HepG2 (cell line): ENCODE measurements around the gene CHST3. TPM values are rescaled to one million over a fixed set of nuclear protein-coding genes. Genes with fewer than 3 reads are reported as not detected.

ENCODE experiments used
- ATAC-seq: fragments of 200-7000 bp; cut with Tn5 transposase; 3 replicates; pipeline ENCODE4 v1.9.1; 2020; ENCODE audit warnings: mild to moderate bottlenecking, moderate library complexity
- BruUV-seq: library from RNA; stranded (reverse); fragments of 400-500 nt; replicated peaks from 2 replicates; lab custom pipeline; 2021; lab: Mats Ljungman, UMichigan
- CTCF ChIA-PET: fragments of 300-600 bp; formaldehyde crosslinking; extraction: SDS; loops from one replicate; lab custom pipeline; 2021; ENCODE audit warnings: low total read pairs, inconsistent platforms, low intra/inter-chr PET ratio; lab: Yijun Ruan, JAX
- POLR2A ChIA-PET: fragments of 350-600 bp; sonication (Branson Sonifier 250); formaldehyde crosslinking; loops from one replicate; lab custom pipeline; 2020; ENCODE audit warnings: antibody characterized with exemption, inconsistent platforms; lab: Yijun Ruan, JAX
- DNase-seq: peaks from one replicate; pipeline ENCODE4 v3.0.0-alpha.2; 2015; ENCODE audit warnings: low spot score
- FAIRE-seq: peaks from 3 replicates; lab custom pipeline; 2011; peaks lifted over from hg19 to GRCh38; lab: Jason Lieb, UNC
- H2AFZ ChIP-seq: one replicate; pipeline ENCODE4 v1.6.1; 2011; ENCODE audit warnings: low read length, inconsistent platforms
- H3K27ac ChIP-seq: fragments of 300-600 bp; 3 replicates; pipeline ENCODE4 v1.8.0; 2011; ENCODE audit warnings: mixed run types, mild to moderate bottlenecking, mixed read lengths, low read length, inconsistent platforms; ENCODE audit not compliant: insufficient read depth; ENCODE audit errors: extremely low read length
- H3K27me3 ChIP-seq, 2 experiments: fragments of 200-600 bp in 1 of 2; 2 replicates in 1 of 2; 3 replicates in 1 of 2; pipeline versions ENCODE4 v1.6.0 to v1.8.0; 2011; ENCODE audit warnings: low read length in 2 of 2, mild to moderate bottlenecking in 2 of 2, moderate library complexity in 2 of 2, inconsistent platforms in 1 of 2; ENCODE audit not compliant: insufficient read depth in 2 of 2, control insufficient read depth in 1 of 2
- H3K36me3 ChIP-seq, 2 experiments: fragments of 200-600 bp in 1 of 2; replicated peaks in 1 of 2; 2 replicates in 1 of 2; 3 replicates in 1 of 2; pipeline versions ENCODE4 v1.5.1 to v1.8.0; 2011; ENCODE audit warnings: low read length in 2 of 2, inconsistent platforms in 1 of 2; ENCODE audit not compliant: insufficient read depth in 2 of 2, control insufficient read depth in 1 of 2
- H3K4me1 ChIP-seq: 2 replicates; pipeline ENCODE4 v1.5.1; 2012; ENCODE audit warnings: low read length, inconsistent platforms; ENCODE audit not compliant: insufficient read depth
- H3K4me2 ChIP-seq: 2 replicates; pipeline ENCODE4 v1.6.0; 2011; ENCODE audit warnings: low read depth, low read length, inconsistent platforms
- H3K4me3 ChIP-seq, 3 experiments: fragments of 200-600 bp in 1 of 3; sonication (generic), shearing (Covaris generic) in 1 of 3; replicated peaks in 1 of 3; 2 replicates each; pipeline ENCODE4 v1.5.1; 2011 to 2016; ENCODE audit warnings: low read length in 3 of 3, inconsistent platforms in 2 of 3, low read depth in 2 of 3, mild to moderate bottlenecking in 2 of 3, control low read depth in 1 of 3, mixed read lengths in 1 of 3; ENCODE audit not compliant: insufficient read depth in 1 of 3
- H3K79me2 ChIP-seq: one replicate; pipeline ENCODE4 v1.6.1; 2011; ENCODE audit warnings: low read length, inconsistent platforms; ENCODE audit not compliant: insufficient read depth
- H3K9ac ChIP-seq: 2 replicates; pipeline ENCODE4 v1.6.0; 2011; ENCODE audit warnings: mild to moderate bottlenecking, low read depth, low read length, inconsistent platforms; ENCODE audit not compliant: insufficient read depth
- H3K9me3 ChIP-seq: 2 replicates; pipeline ENCODE4 v1.5.1; 2012; ENCODE audit warnings: mild to moderate bottlenecking, low read length
- H4K20me1 ChIP-seq: 2 replicates; pipeline ENCODE4 v1.6.0; 2011; ENCODE audit warnings: inconsistent platforms, mild to moderate bottlenecking, low read length, moderate library complexity; ENCODE audit not compliant: insufficient read depth
- ASH2L ChIP-seq: fragments of 300-600, 200-600 bp; sonication (generic); IDR thresholded peaks from 2 replicates; pipeline ENCODE4 v1.7.0; 2017; ENCODE audit warnings: low read depth, mild to moderate bottlenecking, moderate library complexity, mixed read lengths, low read length; ENCODE audit not compliant: insufficient read length
- POLR2AphosphoS2 ChIP-seq: IDR thresholded peaks from 2 replicates; pipeline ENCODE4 v1.6.1; 2011; ENCODE audit warnings: low read depth, low read length, improper control_type of control experiment
- PTBP1 ChIP-seq: fragments of 200-400 bp; formaldehyde crosslinking; IDR thresholded peaks from 2 replicates; pipeline ENCODE4 v1.6.1; 2018; ENCODE audit warnings: low read length, low read depth; ENCODE audit not compliant: poor library complexity, severe bottlenecking
- SAP130 ChIP-seq: IDR thresholded peaks from 2 replicates; pipeline ENCODE4 v1.6.1; 2016; ENCODE audit warnings: low read depth
- SP2 ChIP-seq: sonication (generic); formaldehyde crosslinking; IDR thresholded peaks from 2 replicates; pipeline ENCODE4 v1.5.1; 2020; ENCODE audit warnings: mild to moderate bottlenecking, missing genetic modification reagents
- SPEN ChIP-seq: sonication (generic); formaldehyde crosslinking; IDR thresholded peaks from 2 replicates; pipeline ENCODE4 v1.5.1; 2020; ENCODE audit warnings: low read depth, mild to moderate bottlenecking, missing genetic modification reagents
- ZNF136 ChIP-seq: sonication (generic); formaldehyde crosslinking; IDR thresholded peaks from 2 replicates; pipeline ENCODE4 v1.8.1; 2022; ENCODE audit warnings: low read depth, mild to moderate bottlenecking, moderate library complexity, missing genetic modification reagents
- ZNF44 ChIP-seq: sonication (generic); formaldehyde crosslinking; IDR thresholded peaks from 2 replicates; pipeline ENCODE4 v1.5.1; 2020; ENCODE audit warnings: mild to moderate bottlenecking, missing genetic modification reagents
- ZNF510 ChIP-seq: sonication (generic); formaldehyde crosslinking; IDR thresholded peaks from 2 replicates; pipeline ENCODE4 v1.4.0; 2020; ENCODE audit warnings: low read depth, mild to moderate bottlenecking, missing genetic modification reagents
- ZNF83 ChIP-seq: sonication (generic); formaldehyde crosslinking; IDR thresholded peaks from 2 replicates; pipeline ENCODE4 v1.4.0; 2020; ENCODE audit warnings: missing genetic modification reagents, mild to moderate bottlenecking, borderline replicate concordance
- ZNF839 ChIP-seq: sonication (generic); formaldehyde crosslinking; IDR thresholded peaks from 2 replicates; pipeline ENCODE4 v1.4.0; 2020; ENCODE audit warnings: missing genetic modification reagents, mild to moderate bottlenecking, borderline replicate concordance
- ZNF850 ChIP-seq: sonication (generic); formaldehyde crosslinking; conservative IDR thresholded peaks from 2 replicates; pipeline ENCODE4 v1.9.0; 2021; ENCODE audit warnings: mild to moderate bottlenecking, missing genetic modification reagents
- ZNF879 ChIP-seq: sonication (generic); formaldehyde crosslinking; IDR thresholded peaks from 2 replicates; pipeline ENCODE4 v1.8.1; 2023; ENCODE audit warnings: missing genetic modification reagents
- WGBS: methylation state at CpG from one replicate; pipeline ENCODE4 v1.1.6; 2017; ENCODE audit warnings: low lambda C conversion rate; 5-methylcytosine and 5-hydroxymethylcytosine counted together
- in situ Hi-C: cut with HindIII; loops from 2 replicates; pipeline ENCODE4 v1.10.0; 2017; ENCODE audit warnings: low pct_unique_long_range_greater_than_20kb; ENCODE audit not compliant: extremely low pct_ligation_motif_present
- intact Hi-C: fragments of 100-400 bp; cut with micrococcal nuclease; formaldehyde crosslinking; loops from one replicate; pipeline ENCODE4 v1.10.0; 2022; ENCODE audit not compliant: unreplicated experiment
- polyA plus RNA-seq, 8 experiments: library from polyadenylated mRNA; depleted of rRNA in 3 of 8; stranded (reverse) in 7 of 8; unstranded in 1 of 8; fragments of >200 nt; fragmentation: Illumina TruSeq in 4 of 8; extraction: Trizol in 4 of 8; gene quantifications; 2 replicates each; pipeline versions ENCODE4 v1.2.1 to v1.2.3, GENCODE V29; 2011 to 2016; ENCODE audit warnings: low read depth in 4 of 8, missing spikeins in 1 of 8, mixed read lengths in 1 of 8; ENCODE audit not compliant: insufficient read depth in 1 of 8
- total RNA-seq, 5 experiments: library from RNA; depleted of rRNA; stranded (reverse); fragments of >200 nt; fragmentation: Illumina TruSeq; extraction: Trizol; gene quantifications; 2 replicates each; pipeline ENCODE4 v1.2.3, GENCODE V29; 2016; ENCODE audit warnings: low read depth in 1 of 5
- TF ChIP-seq, protein P1 (sequence below): sonication (generic); formaldehyde crosslinking; conservative IDR thresholded peaks from 2 replicates; pipeline ENCODE4 v1.4.0; 2020; ENCODE audit warnings: missing genetic modification reagents
- TF ChIP-seq, protein P2 (sequence below): sonication (generic); formaldehyde crosslinking; IDR thresholded peaks from 2 replicates; pipeline ENCODE4 v1.5.0; 2020; ENCODE audit warnings: mild to moderate bottlenecking, low read depth, missing genetic modification reagents, borderline replicate concordance
- TF ChIP-seq, protein P3 (sequence below): sonication (generic); formaldehyde crosslinking; IDR thresholded peaks from 2 replicates; pipeline ENCODE4 v1.8.0; 2022; ENCODE audit warnings: missing genetic modification reagents, low read depth, mild to moderate bottlenecking, borderline replicate concordance

CHST3 gene
- total and polyA plus RNA-seq, 2 of the 13 experiments (the other 11 are each of a cell fraction or from before 2014, with no cell fraction given), result 7.2 to 18.7 TPM

GRCh38 chr10:72025400-72025799 is 61.2 kb downstream of the CHST3 start:
- Histone ChIP-seq H3K27ac (no peak overlapping the region), H2AFZ (no peak overlapping the region), H3K36me3 (no peaks in the 10 kb centered on the region), H4K20me1 (no peaks in the 10 kb centered on the region), H3K9me3 (no peaks in the 10 kb centered on the region), H3K4me2 (no peak overlapping the region), H3K79me2 (peaks cover 4% of the 10 kb centered on the region), H3K9ac (no peak overlapping the region), H3K27me3 (no peaks in the 10 kb centered on the region), H3K4me1 (peaks cover 84% of the 10 kb centered on the region), H3K4me3 (no peak overlapping the region)
- DNase-seq, result no peak
- CTCF ChIA-PET, result no interaction called here
- FAIRE-seq, result no peak
- POLR2A ChIA-PET, result interaction anchor here (1.3 kb wide), 2 partner anchors 38 to 49 kb away, joined by 3 to 4 read pairs; no protein-coding TSS in a partner anchor
- ATAC-seq, result no peak
- no TSS peak for BruUV-seq
- WGBS, result 82% methylated on average over 8 of the region's 8 CpGs
- TF ChIP-seq POLR2AphosphoS2 (no peak), ZNF850 (CRISPR knock-in tag) (no peak), ASH2L (no peak), SP2 (CRISPR knock-in tag) (no peak)
- in situ Hi-C loops, result loop anchor here (25.0 kb wide), 1 partner anchor 688 kb away; no protein-coding TSS in a partner anchor
- intact Hi-C loops, result no loop called here

DNA sequence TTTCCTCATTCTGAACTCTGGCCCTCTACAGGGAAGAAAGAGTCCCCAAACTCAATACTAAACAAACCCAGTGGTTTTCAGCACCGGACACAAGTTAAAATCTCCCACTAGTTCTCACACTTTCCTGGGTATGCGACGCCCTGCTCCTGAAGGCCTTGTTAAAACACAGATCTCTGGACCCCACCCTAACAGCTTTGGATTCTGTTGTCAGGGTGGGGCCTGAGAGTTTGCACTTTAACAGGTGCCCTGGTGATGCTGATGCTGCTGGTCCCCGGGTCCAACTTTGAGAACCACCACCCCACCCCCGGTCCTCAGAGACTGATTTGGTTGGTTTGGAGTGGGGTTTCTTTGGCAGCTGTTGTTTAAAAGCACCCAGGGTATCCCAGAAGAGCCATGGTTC is 61.6 kb downstream of the CHST3 start:
- Histone ChIP-seq H3K27ac (no peak overlapping the region), H3K9ac (no peak overlapping the region), H3K4me3 (no peak overlapping the region), H3K79me2 (peaks cover 4% of the 10 kb centered on the region), H2AFZ (no peak overlapping the region), H4K20me1 (no peaks in the 10 kb centered on the region), H3K4me1 (peaks cover 84% of the 10 kb centered on the region), H3K4me2 (no peak overlapping the region), H3K36me3 (no peaks in the 10 kb centered on the region), H3K27me3 (no peaks in the 10 kb centered on the region), H3K9me3 (no peaks in the 10 kb centered on the region)
- in situ Hi-C loops, result loop anchor here (25.0 kb wide), 1 partner anchor 689 kb away; no protein-coding TSS in a partner anchor
- FAIRE-seq (no peak), DNase-seq (no peak), ATAC-seq (0 out of 3 replicates have a peak, but pooled peaks have one; percentile 18)
- POLR2A ChIA-PET, result interaction anchor here (1.3 kb wide), 2 partner anchors 39 to 49 kb away, joined by 3 to 4 read pairs; no protein-coding TSS in a partner anchor
- 31% methylated on average over 3 of the region's 5 CpGs for WGBS
- intact Hi-C loops, result no loop called here
- CTCF ChIA-PET, result no interaction called here
- BruUV-seq, result no TSS peak
- TF ChIP-seq SAP130 (no peak), ZNF136 (CRISPR knock-in tag) (no peak), PTBP1 (no peak), ZNF839 (CRISPR knock-in tag) (no peak), SPEN (no peak), ZNF510 (CRISPR knock-in tag) (no peak), ZNF44 (CRISPR knock-in tag) (no peak), ZNF83 (no peak), ZNF879 (CRISPR knock-in tag) (no peak)
- TF ChIP-seq, protein P1, sequence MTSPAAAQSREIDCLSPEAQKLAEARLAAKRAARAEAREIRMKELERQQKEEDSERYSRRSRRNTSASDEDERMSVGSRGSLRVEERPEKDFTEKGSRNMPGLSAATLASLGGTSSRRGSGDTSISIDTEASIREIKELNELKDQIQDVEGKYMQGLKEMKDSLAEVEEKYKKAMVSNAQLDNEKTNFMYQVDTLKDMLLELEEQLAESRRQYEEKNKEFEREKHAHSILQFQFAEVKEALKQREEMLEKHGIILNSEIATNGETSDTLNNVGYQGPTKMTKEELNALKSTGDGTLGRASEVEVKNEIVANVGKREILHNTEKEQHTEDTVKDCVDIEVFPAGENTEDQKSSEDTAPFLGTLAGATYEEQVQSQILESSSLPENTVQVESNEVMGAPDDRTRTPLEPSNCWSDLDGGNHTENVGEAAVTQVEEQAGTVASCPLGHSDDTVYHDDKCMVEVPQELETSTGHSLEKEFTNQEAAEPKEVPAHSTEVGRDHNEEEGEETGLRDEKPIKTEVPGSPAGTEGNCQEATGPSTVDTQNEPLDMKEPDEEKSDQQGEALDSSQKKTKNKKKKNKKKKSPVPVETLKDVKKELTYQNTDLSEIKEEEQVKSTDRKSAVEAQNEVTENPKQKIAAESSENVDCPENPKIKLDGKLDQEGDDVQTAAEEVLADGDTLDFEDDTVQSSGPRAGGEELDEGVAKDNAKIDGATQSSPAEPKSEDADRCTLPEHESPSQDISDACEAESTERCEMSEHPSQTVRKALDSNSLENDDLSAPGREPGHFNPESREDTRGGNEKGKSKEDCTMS (CRISPR knock-in tag), result no peak
- TF ChIP-seq, protein P2, sequence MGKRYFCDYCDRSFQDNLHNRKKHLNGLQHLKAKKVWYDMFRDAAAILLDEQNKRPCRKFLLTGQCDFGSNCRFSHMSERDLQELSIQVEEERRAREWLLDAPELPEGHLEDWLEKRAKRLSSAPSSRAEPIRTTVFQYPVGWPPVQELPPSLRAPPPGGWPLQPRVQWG (CRISPR knock-in tag), result no peak
- TF ChIP-seq, protein P3, sequence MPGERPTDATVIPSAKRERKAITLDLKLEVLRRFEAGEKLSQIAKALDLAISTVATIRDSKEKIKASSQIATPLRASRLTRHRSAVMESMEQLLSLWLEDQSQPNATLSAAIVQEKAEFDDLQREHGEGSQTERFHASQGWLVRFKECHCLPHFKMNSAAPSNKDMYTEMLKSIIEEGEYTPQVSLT (CRISPR knock-in tag), result no peak
